Astrocyte (in vitro differentiated cells and primary cell): Measurements from ENCODE around the gene ANKRD11.

Experiments used
- CTCF ChIP-seq: IDR thresholded peaks from 2 replicates; pipeline ENCODE4 v1.5.1; 2011; ENCODE audit warnings: low read depth, mild to moderate bottlenecking, inconsistent platforms, low read length, moderate library complexity; ENCODE audit not compliant: insufficient read depth
- EZH2 ChIP-seq: IDR thresholded peaks from 2 replicates; pipeline ENCODE4 v1.6.1; 2012; ENCODE audit warnings: mild to moderate bottlenecking, low read length, inconsistent platforms; ENCODE audit not compliant: insufficient read depth

- TF ChIP-seq CTCF = no peak
- no peak for TF ChIP-seq EZH2
Measured at GRCh38 chr16:89303617-89304016, 186.7 kb downstream of the ANKRD11 start.
